ENCODE data around the gene KISS1. TPM values are rescaled to one million over a fixed set of nuclear protein-coding genes. Genes with fewer than 3 reads are reported as not detected.
A peak's percentile ranks its signal among the peaks of the same experiment; 100 is the strongest.

KISS1 gene
- total and polyA plus RNA-seq, 2 of the 4 experiments (the other 2 are of a cell fraction), result 11.7 to 27.3 TPM

GRCh38 chr1:204194080-204194479 is 2.2 kb downstream of the KISS1 start:
- H3K23ac ChIP-seq (ENCODE audit: low read depth, low read length), result no peak overlapping the region
- in situ Hi-C loops (cut with MboI; ENCODE audit: low sequenced_read_pairs), result no loop called here
- peak overlapping the region; percentile 99; the same call in 1 of the 2 replicates for H4K91ac ChIP-seq (ENCODE audit: insufficient read depth, low read depth, low read length)
- no TSS peak for BruUV-seq (replicated peaks)
- H3K9ac ChIP-seq (ENCODE audit: low read depth, low read length), result no peak overlapping the region
- H3K4me3 ChIP-seq (ENCODE audit: insufficient read depth, low read depth, low read length), result no peak overlapping the region
- H2BK120ac ChIP-seq (ENCODE audit: low read depth, low read length), result peak overlapping the region; percentile 100; the same call in 1 of the 2 replicates
- no peak overlapping the region; a peak in 1 of 4 replicates for H4K8ac ChIP-seq (ENCODE audit: low read depth in 2 of 2, low read length in 2 of 2)
- H4K5ac ChIP-seq (ENCODE audit: low read depth, low read length), result peak overlapping the region; percentile 31; the same call in 1 of the 2 replicates
- H3K56ac ChIP-seq (ENCODE audit: extremely low read depth, insufficient read depth, low read length), result no peak overlapping the region
- no peak overlapping the region for H3K4me2 ChIP-seq (ENCODE audit: low read depth, low read length)
- ATAC-seq (ENCODE audit: low read depth) (no peak), DNase-seq (no peak)
- H3K4me1 ChIP-seq (ENCODE audit: control insufficient read depth, insufficient read depth, low read length), result peaks cover 38% of the 10 kb centered on the region
- no peaks in the 10 kb centered on the region for H3K9me3 ChIP-seq (ENCODE audit: control insufficient read depth, insufficient read depth, low read length)
- peak overlapping the region; percentile 100; the same call in 1 of the 3 replicates for H2BK15ac ChIP-seq (ENCODE audit: low read depth, low read length)
- H3K36me3 ChIP-seq (ENCODE audit: control insufficient read depth, insufficient read depth, low read length), result no peaks in the 10 kb centered on the region
- H4K20me1 ChIP-seq (ENCODE audit: insufficient read depth, low read length), result no peaks in the 10 kb centered on the region
- dilution Hi-C loops (cut with HindIII; ENCODE audit: low sequenced_read_pairs, unreplicated experiment), result no loop called here
- TF ChIP-seq MAZ (IDR thresholded peaks at IDR 0.05; ENCODE audit: borderline replicate concordance, low read depth, low read length) (no peak), SMC3 (IDR thresholded peaks at IDR 0.05; ENCODE audit: low read depth, low read length) (no peak), CHD1 (IDR thresholded peaks at IDR 0.05; ENCODE audit: low read depth, low read length) (no peak), CTCF (conservative IDR thresholded peaks at IDR 0.05; ENCODE audit: low read depth, low read length) (no peak), USF2 (IDR thresholded peaks at IDR 0.05; ENCODE audit: low read depth, low read length) (no peak), MAFK (IDR thresholded peaks at IDR 0.05; ENCODE audit: low read depth, low read length) (no peak), RCOR1 (IDR thresholded peaks at IDR 0.05; ENCODE audit: insufficient replicate concordance, low read length) (no peak), CEBPB (IDR thresholded peaks at IDR 0.05; ENCODE audit: low read depth, low read length) (no peak), BHLHE40 (IDR thresholded peaks at IDR 0.05; ENCODE audit: low read depth, low read length) (no peak), MXI1 (IDR thresholded peaks at IDR 0.05; ENCODE audit: borderline replicate concordance, low read depth, low read length) (no peak), RFX5 (IDR thresholded peaks at IDR 0.05; ENCODE audit: low read depth, low read length) (no peak), RAD21 (IDR thresholded peaks at IDR 0.05; ENCODE audit: low read length) (no peak), NFE2L2 (IDR thresholded peaks at IDR 0.05; ENCODE audit: low read depth, low read length) (no peak), ELK1 (IDR thresholded peaks at IDR 0.05; ENCODE audit: borderline replicate concordance, low read depth, low read length) (no peak), POLR2A (IDR thresholded peaks at IDR 0.05; ENCODE audit: low read depth, low read length) (no peak), FOS (IDR thresholded peaks at IDR 0.05; ENCODE audit: low read depth, low read length) (no peak)
- H3K14ac ChIP-seq (replicated peaks; ENCODE audit: low read depth, low read length), result peak overlapping the region; percentile 48; the same call in 1 of the 2 replicates
- ChIA-PET POLR2A (ENCODE audit: unreplicated experiment) (no interaction called here), CTCF (no interaction called here)
- no peak overlapping the region for H2AK9ac ChIP-seq (replicated peaks; ENCODE audit: low read depth, low read length, poor library complexity)
- peaks cover 6 to 25% of the 10 kb centered on the region in 2 experiments; a peak in 3 of 4 replicates for H3K79me1 ChIP-seq (ENCODE audit: low read depth in 1 of 2, low read length in 2 of 2)
- WGBS, 2 experiments (ENCODE audit: extremely low coverage in 2 of 2, insufficient read length in 1 of 2), result no CpG with 5 or more reads among the region's 2 CpGs
- no peak overlapping the region for H2AFZ ChIP-seq (replicated peaks; ENCODE audit: low read length, poor library complexity)
- peaks cover 30% of the 10 kb centered on the region for H3K9me1 ChIP-seq (ENCODE audit: insufficient read depth, low read length)
- no peak overlapping the region for H2BK5ac ChIP-seq (ENCODE audit: low read depth, low read length, poor library complexity, severe bottlenecking)
- H3K18ac ChIP-seq (ENCODE audit: low read depth, low read length), result no peak overlapping the region; the same call in 1 of the 2 replicates
- peak overlapping the region; percentile 100; the same call in 1 of the 2 replicates for H3K4ac ChIP-seq (ENCODE audit: low read depth, low read length)
- H3K27me3 ChIP-seq (ENCODE audit: control insufficient read depth, insufficient read depth, low read length), result no peaks in the 10 kb centered on the region; the same call in 1 of the 2 replicates
- peak overlapping the region; percentile 100; the same call in 1 of the 2 replicates for H2BK20ac ChIP-seq (ENCODE audit: low read depth, low read length)
- H3K27ac ChIP-seq (ENCODE audit: insufficient read depth, low read length), result no peak overlapping the region
- intact Hi-C loops (cut with micrococcal nuclease), result no loop called here
- H2AK5ac ChIP-seq (ENCODE audit: low read depth, low read length), result peak overlapping the region; percentile 66; the same call in 1 of the 2 replicates

Measured in IMR-90 (cell line).